Vagina (tissue), 2 donors: ENCODE measurements around the gene DPYSL5. TPM values are rescaled to one million over a fixed set of nuclear protein-coding genes. Genes with fewer than 3 reads are reported as not detected.

ENCODE experiments used
- DNase-seq, 2 donors: peaks; one replicate each; pipeline ENCODE4 v3.0.0-alpha.2; 2017; ENCODE audit errors: extremely low spot score in 2 of 2
- H3K27ac ChIP-seq: fragments of 200-600 bp; sonication (generic); one replicate; pipeline ENCODE4 v1.5.1; 2019
- H3K27me3 ChIP-seq: fragments of 200-600 bp; sonication (generic); one replicate; pipeline ENCODE4 v1.5.1; 2019
- H3K36me3 ChIP-seq, 2 donors: fragments of 200-600 bp; sonication (generic); one replicate each; pipeline ENCODE4 v1.5.1; 2017 to 2019
- H3K4me1 ChIP-seq: fragments of 200-600 bp; sonication (generic); one replicate; pipeline ENCODE4 v1.5.1; 2019
- H3K4me3 ChIP-seq, 2 donors: fragments of 200-600 bp; sonication (generic); 1 replicate in 1 of 2; 2 replicates in 1 of 2; pipeline ENCODE4 v1.5.1; 2016 to 2019
- H3K9me3 ChIP-seq: fragments of 200-600 bp; sonication (generic); one replicate; pipeline ENCODE4 v1.5.1; 2019
- CTCF ChIP-seq, 3 experiments: fragments of 450-650 bp in 2 of 3; fragments of 200-600 bp in 1 of 3; sonication (generic) in 1 of 3; IDR thresholded peaks; one replicate each; pipeline ENCODE4 v1.5.1; 2017 to 2019; ENCODE audit warnings: antibody characterized with exemption in 3 of 3, mild to moderate bottlenecking in 2 of 3, moderate library complexity in 2 of 3
- POLR2A ChIP-seq, 2 donors: fragments of 450-650 bp; IDR thresholded peaks; one replicate each; pipeline ENCODE4 v1.6.1; 2017; ENCODE audit warnings: antibody characterized with exemption in 2 of 2, mild to moderate bottlenecking in 2 of 2, moderate library complexity in 2 of 2
- POLR2AphosphoS5 ChIP-seq, 2 donors: sonication (generic); formaldehyde crosslinking; IDR thresholded peaks; one replicate each; pipeline ENCODE4 v1.9.0; 2017; ENCODE audit warnings: antibody characterized with exemption in 2 of 2, mild to moderate bottlenecking in 2 of 2, low read depth in 1 of 2; ENCODE audit not compliant: insufficient read depth in 1 of 2
- intact Hi-C: fragments of 100-400 bp; cut with DNase I; formaldehyde crosslinking; loops from one replicate; pipeline ENCODE4 v1.15.1; 2023
- total RNA-seq: library from RNA; depleted of rRNA; stranded (reverse); fragments of >200 nt; gene quantifications from one replicate; pipeline ENCODE4 v1.2.3, GENCODE V29; 2016

DPYSL5 gene
- total RNA-seq, 1 donor from 2014 or later = 0.74 TPM

- H3K4me1 ChIP-seq = no peaks in the 10 kb centered on the region
- H3K36me3 ChIP-seq = no peaks in the 10 kb centered on the region
- TF ChIP-seq POLR2AphosphoS5 (IDR thresholded peaks at IDR 0.05; ENCODE audit: insufficient read depth in 1 of 2, low read depth in 1 of 2) = no peak
- TF ChIP-seq POLR2A (IDR thresholded peaks at IDR 0.05) = no peak
- TF ChIP-seq CTCF (IDR thresholded peaks at IDR 0.05) = no peak
- DNase-seq = no peak
- intact Hi-C loops = no loop called here
- H3K4me3 ChIP-seq = no peak overlapping the region
- no peaks in the 10 kb centered on the region for H3K9me3 ChIP-seq
- no peak overlapping the region for H3K27ac ChIP-seq
- H3K27me3 ChIP-seq = no peaks in the 10 kb centered on the region
Measured at GRCh38 chr2:26997394-26997793, 149.5 kb downstream of the DPYSL5 start.

- H3K27ac ChIP-seq = no peak overlapping the region
- TF ChIP-seq CTCF (IDR thresholded peaks at IDR 0.05) (no peak), POLR2A (IDR thresholded peaks at IDR 0.05) (no peak), POLR2AphosphoS5 (IDR thresholded peaks at IDR 0.05; ENCODE audit: insufficient read depth in 1 of 2, low read depth in 1 of 2) (no peak)
- H3K36me3 ChIP-seq = no peaks in the 10 kb centered on the region
- intact Hi-C loops = no loop called here
- no peaks in the 10 kb centered on the region for H3K9me3 ChIP-seq
- DNase-seq = no peak
- H3K27me3 ChIP-seq = no peaks in the 10 kb centered on the region
- H3K4me3 ChIP-seq = no peak overlapping the region
- H3K4me1 ChIP-seq = no peaks in the 10 kb centered on the region
Measured at GRCh38 chr2:26998323-26998722, 150.4 kb downstream of the DPYSL5 start.

Other genes starting within 250 kb of the DPYSL5 start
- not detected for gene CIB4, start 206.8 kb upstream of the DPYSL5 start, total RNA-seq
- gene KCNK3, start 155.4 kb upstream of the DPYSL5 start, total RNA-seq = 10.6 TPM
- gene SLC35F6, start 83.8 kb upstream of the DPYSL5 start, total RNA-seq = 40.8 TPM
- gene CENPA, start 62.1 kb upstream of the DPYSL5 start, total RNA-seq = not detected
- gene MAPRE3, start 122.5 kb downstream of the DPYSL5 start, total RNA-seq = 20.6 TPM
- 53.3 TPM for gene TMEM214, start 184.8 kb downstream of the DPYSL5 start, total RNA-seq
- gene AGBL5, start 203.5 kb downstream of the DPYSL5 start, total RNA-seq = 8.8 TPM
- 269 TPM for gene OST4, start 223.5 kb downstream of the DPYSL5 start, total RNA-seq
- gene EMILIN1, start 230.5 kb downstream of the DPYSL5 start, total RNA-seq = 100 TPM
- 9.3 TPM for gene KHK, start 238.6 kb downstream of the DPYSL5 start, total RNA-seq